K562 (cell line): Measurements from ENCODE around the gene DUSP16. TPM values are rescaled to one million over a fixed set of nuclear protein-coding genes. Genes with fewer than 3 reads are reported as not detected.

Experiments
- ATAC-seq: fragments of 200-7000 bp; cut with Tn5 transposase; 3 replicates; pipeline ENCODE4 v1.9.1; 2020; ENCODE audit warnings: moderate library complexity
- BruUV-seq: library from RNA; stranded (reverse); fragments of 400-500 nt; replicated peaks from 2 replicates; lab custom pipeline; 2021; lab: Mats Ljungman, UMichigan
- CTCF ChIA-PET: fragments of 300-600 bp; formaldehyde crosslinking; extraction: SDS; loops from one replicate; lab custom pipeline; 2021; ENCODE audit warnings: low intra/inter-chr PET ratio; lab: Yijun Ruan, JAX
- POLR2A ChIA-PET: fragments of 300-600, 350-650 bp; sonication (Branson Sonifier 250); formaldehyde crosslinking; extraction: SDS; loops from one replicate; lab custom pipeline; 2021; ENCODE audit warnings: antibody characterized with exemption, inconsistent platforms; lab: Yijun Ruan, JAX
- DNase-seq, 4 experiments: peaks; one replicate each; pipeline versions ENCODE4 v3.0.0 to v3.0.0-alpha.2; 2011 to 2018; ENCODE audit warnings: low spot score in 3 of 4, mixed read lengths in 3 of 4; ENCODE audit errors: extremely low read depth in 1 of 4
- FAIRE-seq: peaks from 2 replicates; lab custom pipeline; 2011; peaks lifted over from hg19 to GRCh38; lab: Jason Lieb, UNC
- H2AFZ ChIP-seq: 2 replicates; pipeline ENCODE4 v1.6.0; 2011; ENCODE audit warnings: low read depth, low read length, control low read depth, inconsistent platforms
- H3K27ac ChIP-seq: fragments of 200-600 bp; 3 replicates; pipeline ENCODE4 v1.8.0; 2011; ENCODE audit warnings: low read depth, mild to moderate bottlenecking, control low read depth, inconsistent platforms, low read length, moderate library complexity, mixed read lengths; ENCODE audit errors: extremely low read depth
- H3K27me3 ChIP-seq, 2 experiments: fragments of 300-600 bp in 1 of 2; 2 replicates in 1 of 2; 3 replicates in 1 of 2; pipeline versions ENCODE4 v1.6.0 to v1.8.0; 2011; ENCODE audit warnings: inconsistent platforms in 2 of 2, low read length in 2 of 2, mild to moderate bottlenecking in 1 of 2, mixed read lengths in 1 of 2, moderate library complexity in 1 of 2; ENCODE audit not compliant: control insufficient read depth in 2 of 2, insufficient read depth in 2 of 2
- H3K36me3 ChIP-seq: fragments of 300-600 bp; 3 replicates; pipeline ENCODE4 v1.8.0; 2011; ENCODE audit warnings: mild to moderate bottlenecking, low read length, inconsistent platforms; ENCODE audit not compliant: control insufficient read depth, insufficient read depth
- H3K4me1 ChIP-seq, 2 experiments: fragments of 200-600 bp in 1 of 2; replicated peaks in 1 of 2; 2 replicates in 1 of 2; 3 replicates in 1 of 2; pipeline versions ENCODE4 v1.5.1 to v1.8.0; 2011; ENCODE audit warnings: inconsistent platforms in 2 of 2, low read length in 2 of 2, mild to moderate bottlenecking in 1 of 2, mixed read lengths in 1 of 2, moderate library complexity in 1 of 2; ENCODE audit not compliant: control insufficient read depth in 2 of 2, insufficient read depth in 2 of 2
- H3K4me2 ChIP-seq: 2 replicates; pipeline ENCODE4 v1.6.1; 2011; ENCODE audit warnings: low read length, control low read depth, inconsistent platforms, mixed read lengths; ENCODE audit not compliant: insufficient read depth
- H3K4me3 ChIP-seq: fragments of 200-600 bp; sonication (generic), shearing (Covaris generic); 2 replicates; pipeline ENCODE4 v1.5.1; 2016; ENCODE audit warnings: control low read depth, inconsistent platforms
- H3K79me2 ChIP-seq: fragments of 200-600 bp; 3 replicates; pipeline ENCODE4 v1.8.0; 2011; ENCODE audit warnings: low read length, inconsistent platforms; ENCODE audit not compliant: control insufficient read depth, insufficient read depth
- H3K9ac ChIP-seq, 2 experiments: 2 replicates each; pipeline versions ENCODE4 v1.6.0 to v1.6.1; 2011; ENCODE audit warnings: low read depth in 2 of 2, low read length in 2 of 2, control low read depth in 1 of 2, inconsistent platforms in 1 of 2, mild to moderate bottlenecking in 1 of 2, mixed read lengths in 1 of 2; ENCODE audit not compliant: insufficient read depth in 1 of 2
- H3K9me1 ChIP-seq: one replicate; pipeline ENCODE4 v1.6.0; 2011; ENCODE audit warnings: inconsistent platforms, mild to moderate bottlenecking, low read length, moderate library complexity; ENCODE audit not compliant: control insufficient read depth, insufficient read depth
- H3K9me3 ChIP-seq: replicated peaks from 2 replicates; pipeline ENCODE4 v1.5.1; 2011; ENCODE audit warnings: low read depth, low read length, inconsistent platforms; ENCODE audit not compliant: control insufficient read depth, insufficient read depth
- H4K20me1 ChIP-seq: replicated peaks from 2 replicates; pipeline ENCODE4 v1.6.1; 2011; ENCODE audit warnings: low read length, inconsistent platforms, mixed read lengths; ENCODE audit not compliant: control insufficient read depth, insufficient read depth
- GATAD2B ChIP-seq: fragments of 450-650 bp; IDR thresholded peaks from 2 replicates; pipeline ENCODE4 v1.6.1; 2017; ENCODE audit warnings: mild to moderate bottlenecking, borderline replicate concordance
- MED1 ChIP-seq: sonication (generic); formaldehyde crosslinking; IDR thresholded peaks from 2 replicates; pipeline ENCODE4 v1.8.1; 2023; ENCODE audit warnings: missing genetic modification reagents, borderline replicate concordance
- MTA2 ChIP-seq: fragments of 450-650 bp; IDR thresholded peaks from 2 replicates; pipeline ENCODE4 v1.6.1; 2016; ENCODE audit warnings: low read depth
- TFE3 ChIP-seq: fragments of 450-650 bp; formaldehyde crosslinking; IDR thresholded peaks from 2 replicates; pipeline ENCODE4 v1.4.0; 2020; ENCODE audit warnings: mild to moderate bottlenecking, mixed read lengths
- TRIM24 ChIP-seq, 2 experiments: fragments of 450-650 bp; IDR thresholded peaks; 2 replicates each; pipeline ENCODE4 v1.6.1; 2016
- ZBTB12 ChIP-seq: fragments of 250-450 bp; sonication (Bioruptor Pico); IDR thresholded peaks from 2 replicates; pipeline ENCODE4 v1.4.0; 2020
- ZNF586 ChIP-seq: fragments of 450-650 bp; formaldehyde crosslinking; conservative IDR thresholded peaks from 2 replicates; pipeline ENCODE4 v1.4.0; 2020; ENCODE audit warnings: mild to moderate bottlenecking, moderate library complexity
- WGBS: fragments of 100-300 bp; shearing (Covaris generic); methylation state at CpG from one replicate; pipeline ENCODE4 v1.1.6; 2016; ENCODE audit warnings: low coverage, mixed read lengths; ENCODE audit not compliant: insufficient coverage; ENCODE audit errors: missing lambda C conversion rate; 5-methylcytosine and 5-hydroxymethylcytosine counted together
- in situ Hi-C: fragments of 300-500 bp; cut with MboI; formaldehyde crosslinking; loops from 4 replicates; pipeline ENCODE4 v1.15.0; 2018; ENCODE audit warnings: inconsistent platforms, mixed read lengths
- intact Hi-C: fragments of 100-400 bp; cut with micrococcal nuclease; formaldehyde crosslinking; loops from 2 replicates; pipeline ENCODE4 v1.14.2; 2022
- polyA plus RNA-seq, 8 experiments: library from polyadenylated mRNA; depleted of rRNA in 4 of 8; stranded (reverse) in 5 of 8; unstranded in 3 of 8; fragments of >200 nt; fragmentation: Nextera tagmentation in 2 of 8; fragmentation: Illumina TruSeq in 1 of 8; extraction: Ambion mirVana in 2 of 8; extraction: Trizol in 1 of 8; gene quantifications; 2 replicates each; pipeline versions ENCODE4 v1.2.1 to v1.2.3, GENCODE V29; 2011 to 2014; ENCODE audit warnings: inconsistent platforms in 1 of 8, missing spikeins in 1 of 8
- total RNA-seq, 7 experiments: library from RNA; depleted of rRNA in 6 of 7; stranded (reverse); fragments of >200 nt in 6 of 7; fragmentation: Illumina TruSeq in 2 of 7; extraction: Trizol in 2 of 7; gene quantifications; 2 replicates each; pipeline versions ENCODE4 v1.2.1 to v1.2.3, GENCODE V29; 2011 to 2021; ENCODE audit warnings: low replicate concordance in 1 of 7

The DUSP16 gene
- total and polyA plus RNA-seq, 9 of the 15 experiments (the other 6 are each of a cell fraction or from before 2014, with no cell fraction given): 0.70 to 12.3 (median 5.7) TPM

GRCh38 chr12:12592930-12593329 is 30.3 kb upstream of the DUSP16 start:
- Histone ChIP-seq H3K4me1 (no peaks in the 10 kb centered on the region; a peak in 1 of 5 replicates), H3K27me3 (peaks cover 0 to 10% of the 10 kb centered on the region in 2 experiments; a peak in 2 of 5 replicates), H3K36me3 (no peaks in the 10 kb centered on the region), H3K9me1 (no peaks in the 10 kb centered on the region), H4K20me1 (no peaks in the 10 kb centered on the region), H3K4me2 (no peak overlapping the region), H3K79me2 (no peaks in the 10 kb centered on the region), H3K9me3 (no peaks in the 10 kb centered on the region), H2AFZ (0 out of 2 replicates have a peak overlapping the region, but pooled peaks have one; percentile 23), H3K4me3 (no peak overlapping the region), H3K27ac (no peak overlapping the region), H3K9ac (no peak overlapping the region)
- no peak for ATAC-seq
- WGBS: 3% methylated on average over 3 of the region's 3 CpGs
- no TSS peak for BruUV-seq
- DNase-seq: no peak
- intact Hi-C loops (no loop called here), in situ Hi-C loops (no loop called here)
- CTCF ChIA-PET: no interaction called here
- POLR2A ChIA-PET: no interaction called here
- FAIRE-seq: no peak
- no peak for TF ChIP-seq MED1 (CRISPR knock-in tag)
- TF ChIP-seq ZBTB12: no peak
- no peak for TF ChIP-seq TRIM24 (IDR thresholded peaks at IDR 0.05)
- TF ChIP-seq GATAD2B: no peak
- TF ChIP-seq TFE3 (CRISPR knock-in tag): no peak
- no peak for TF ChIP-seq MTA2
- no peak for TF ChIP-seq ZNF586 (CRISPR knock-in tag)
